Epithelial cell of proximal tubule (primary cell): ENCODE data around the gene SLC47A1. TPM values are rescaled to one million over a fixed set of nuclear protein-coding genes. Genes with fewer than 3 reads are reported as not detected.

Experiments used
- DNase-seq: peaks from one replicate; pipeline ENCODE4 v3.0.0-alpha.2; 2011; ENCODE audit warnings: low read depth
- H3K4me3 ChIP-seq: 2 replicates; pipeline ENCODE4 v1.5.1; 2011; ENCODE audit warnings: low read depth, mild to moderate bottlenecking, low read length
- CTCF ChIP-seq: conservative IDR thresholded peaks from 2 replicates; pipeline ENCODE4 v1.5.1; 2012; ENCODE audit warnings: low read depth, mild to moderate bottlenecking, low read length
- total RNA-seq: library from RNA; depleted of rRNA; stranded (reverse); fragments of >200 nt; gene quantifications from 2 replicates; pipeline ENCODE4 v1.2.3, GENCODE V29; 2015

Gene SLC47A1
- total RNA-seq, 1 donor from 2014 or later = 0.52 TPM

GRCh38 chr17:19590912-19591551 lies 57.4 kb downstream of the SLC47A1 start:
- H3K4me3 ChIP-seq = no peak overlapping the region
- TF ChIP-seq CTCF = no peak
- no peak for DNase-seq

GRCh38 chr17:19592316-19592715 lies 58.7 kb downstream of the SLC47A1 start:
- TF ChIP-seq CTCF = no peak
- no peak overlapping the region for H3K4me3 ChIP-seq
- no peak for DNase-seq

- DNase-seq = no peak
- TF ChIP-seq CTCF = no peak
- H3K4me3 ChIP-seq = no peak overlapping the region
Measured at GRCh38 chr17:19596869-19597268, 63.2 kb downstream of the SLC47A1 start.

- H3K4me3 ChIP-seq = no peak overlapping the region
- no peak for DNase-seq
- no peak for TF ChIP-seq CTCF
Measured at GRCh38 chr17:19610311-19610710, 76.7 kb downstream of the SLC47A1 start.

- no peak for TF ChIP-seq CTCF
- DNase-seq = no peak
- no peak overlapping the region for H3K4me3 ChIP-seq
Measured at GRCh38 chr17:19610879-19611278, 77.2 kb downstream of the SLC47A1 start.

- no peak overlapping the region for H3K4me3 ChIP-seq
- TF ChIP-seq CTCF = no peak
- no peak for DNase-seq
Measured at GRCh38 chr17:19613979-19614378, 80.3 kb downstream of the SLC47A1 start.

- no peak overlapping the region for H3K4me3 ChIP-seq
- no peak for TF ChIP-seq CTCF
- no peak for DNase-seq
Measured at GRCh38 chr17:19614900-19615299, 81.2 kb downstream of the SLC47A1 start.
